Measurements from ENCODE around the gene VN1R2.
"Not testable (repeated sequence)": the region's sequence is repeated elsewhere in the genome, so short reads cannot be mapped to it uniquely, and the experiment has no call there.

The VN1R2 gene

DNA sequence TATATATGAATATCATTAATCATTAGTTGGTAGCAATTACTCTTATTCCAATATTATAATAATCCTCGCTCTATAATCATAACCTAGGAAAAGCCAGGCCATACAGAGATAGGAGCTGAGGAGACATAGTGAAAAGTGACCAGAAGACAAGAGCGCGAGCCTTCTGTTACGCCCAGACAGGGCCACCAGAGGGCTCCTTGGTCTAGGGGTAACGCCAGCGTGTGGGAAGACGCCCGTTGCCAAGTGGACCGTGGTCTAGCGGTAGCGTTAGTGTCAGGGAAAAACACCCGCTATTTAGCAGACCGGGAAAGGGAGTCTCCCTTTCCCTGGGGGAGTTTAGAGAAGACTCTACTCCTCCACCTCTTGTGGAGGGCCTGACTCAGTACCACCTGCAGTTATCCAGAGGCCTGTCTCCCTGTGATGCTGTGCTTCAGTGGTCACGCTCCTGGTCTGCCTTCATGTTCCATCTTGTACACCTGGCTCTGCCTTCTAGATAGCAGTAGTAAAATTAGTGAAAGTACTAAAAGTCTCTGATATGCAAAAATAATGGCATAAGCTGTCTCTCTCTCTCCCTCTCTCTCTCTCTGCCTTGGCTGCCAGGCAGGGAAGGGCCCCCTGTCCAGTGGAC is at the start of gene VN1R2:
VN1R2 (plus strand) TSS at position 578 of the 628 bp plus-strand sequence. CDS start 84 bp downstream, outside the sequence.
- not testable (repeated sequence) for H3K4me3 ChIP-seq (ENCODE audit: low read length); DNase-seq; H3K27ac ChIP-seq (ENCODE audit: low read length); H4K20me1 ChIP-seq (ENCODE audit: insufficient read depth, low read length); H3K9me3 ChIP-seq (replicated peaks; ENCODE audit: insufficient read depth, low read length); H3K27me3 ChIP-seq (replicated peaks; ENCODE audit: insufficient read depth, low read length); H3K4me1 ChIP-seq (ENCODE audit: low read length); H3K4me2 ChIP-seq (ENCODE audit: low read depth, low read length); H3K79me2 ChIP-seq (ENCODE audit: low read length); H3K36me3 ChIP-seq (replicated peaks; ENCODE audit: insufficient read depth, low read length); H3K9ac ChIP-seq (ENCODE audit: low read length); H3K9me2 ChIP-seq (replicated peaks; ENCODE audit: insufficient read depth, low read length); H3F3A ChIP-seq (ENCODE audit: insufficient read depth, low read length); H2AFZ ChIP-seq (ENCODE audit: low read length)

DNA sequence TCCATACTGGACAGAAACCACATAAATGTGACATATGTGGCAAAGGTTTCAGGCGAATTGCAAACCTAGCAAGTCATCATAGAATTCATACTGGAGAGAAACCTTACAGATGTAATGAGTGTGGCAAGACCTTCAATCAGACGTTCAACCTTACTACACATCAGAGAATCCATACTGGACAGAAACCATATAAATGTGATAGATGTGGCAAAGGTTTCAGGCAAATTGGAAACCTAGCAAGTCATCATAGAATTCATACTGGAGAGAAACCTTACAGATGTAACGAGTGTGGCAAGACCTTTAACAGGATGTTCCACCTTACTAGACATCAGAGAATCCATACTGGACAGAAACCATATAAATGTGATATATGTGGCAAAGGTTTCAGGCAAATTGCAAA is 46.5 kb upstream of the VN1R2 start:
- H3K4me2 ChIP-seq (ENCODE audit: low read depth, low read length); H3K27me3 ChIP-seq (replicated peaks; ENCODE audit: insufficient read depth, low read length); H3K9me2 ChIP-seq (replicated peaks; ENCODE audit: insufficient read depth, low read length); H3K9ac ChIP-seq (ENCODE audit: low read length); H3K9me3 ChIP-seq (replicated peaks; ENCODE audit: insufficient read depth, low read length); H2AFZ ChIP-seq (ENCODE audit: low read length); H3F3A ChIP-seq (ENCODE audit: insufficient read depth, low read length); H3K4me3 ChIP-seq (ENCODE audit: low read length); H3K79me2 ChIP-seq (ENCODE audit: low read length); H4K20me1 ChIP-seq (ENCODE audit: insufficient read depth, low read length); H3K27ac ChIP-seq (ENCODE audit: low read length); H3K4me1 ChIP-seq (ENCODE audit: low read length); H3K36me3 ChIP-seq (replicated peaks; ENCODE audit: insufficient read depth, low read length); DNase-seq: not testable (repeated sequence)

GRCh38 chr19:53212703-53213320 is 45.3 kb upstream of the VN1R2 start:
- TF ChIP-seq CTCF (IDR thresholded peaks at IDR 0.05; ENCODE audit: low read length), result no peak
- TF ChIP-seq EZH2phosphoT487 (IDR thresholded peaks at IDR 0.05; ENCODE audit: low read length), result no peak
- TF ChIP-seq EZH2 (optimal IDR thresholded peaks at IDR 0.05; ENCODE audit: low read depth, low read length), result no peak
- H3K27ac ChIP-seq (ENCODE audit: low read length), result no peak overlapping the region
- H3K9me3 ChIP-seq (replicated peaks; ENCODE audit: insufficient read depth, low read length), result no peaks in the 10 kb centered on the region
- no peak overlapping the region for H3K4me2 ChIP-seq (ENCODE audit: low read depth, low read length)
- no peak overlapping the region for H3K9ac ChIP-seq (ENCODE audit: low read length)
- H4K20me1 ChIP-seq (ENCODE audit: insufficient read depth, low read length), result no peaks in the 10 kb centered on the region
- H3K4me3 ChIP-seq (ENCODE audit: low read length), result no peak overlapping the region
- no peaks in the 10 kb centered on the region for H3K4me1 ChIP-seq (ENCODE audit: low read length)
- no peaks in the 10 kb centered on the region for H3F3A ChIP-seq (ENCODE audit: insufficient read depth, low read length)
- H3K79me2 ChIP-seq (ENCODE audit: low read length), result no peaks in the 10 kb centered on the region
- H3K9me2 ChIP-seq (replicated peaks; ENCODE audit: insufficient read depth, low read length), result no peaks in the 10 kb centered on the region
- H3K27me3 ChIP-seq (replicated peaks; ENCODE audit: insufficient read depth, low read length), result no peaks in the 10 kb centered on the region
- no peaks in the 10 kb centered on the region for H3K36me3 ChIP-seq (replicated peaks; ENCODE audit: insufficient read depth, low read length)
- DNase-seq, result no peak
- H2AFZ ChIP-seq (ENCODE audit: low read length), result no peak overlapping the region

GRCh38 chr19:53222716-53223115 is 35.4 kb upstream of the VN1R2 start:
- H3K4me1 ChIP-seq (ENCODE audit: low read length); H3K9me2 ChIP-seq (replicated peaks; ENCODE audit: insufficient read depth, low read length); H3K4me3 ChIP-seq (ENCODE audit: low read length); DNase-seq; H3K4me2 ChIP-seq (ENCODE audit: low read depth, low read length); H3K27me3 ChIP-seq (replicated peaks; ENCODE audit: insufficient read depth, low read length); H3K79me2 ChIP-seq (ENCODE audit: low read length); H2AFZ ChIP-seq (ENCODE audit: low read length); H3K9ac ChIP-seq (ENCODE audit: low read length); H3K36me3 ChIP-seq (replicated peaks; ENCODE audit: insufficient read depth, low read length); H4K20me1 ChIP-seq (ENCODE audit: insufficient read depth, low read length); H3K9me3 ChIP-seq (replicated peaks; ENCODE audit: insufficient read depth, low read length); H3K27ac ChIP-seq (ENCODE audit: low read length); H3F3A ChIP-seq (ENCODE audit: insufficient read depth, low read length): not testable (repeated sequence)

- H3K9me3 ChIP-seq (replicated peaks; ENCODE audit: insufficient read depth, low read length), result no peaks in the 10 kb centered on the region
Observed at GRCh38 chr19:53224606-53225005, 33.5 kb upstream of the VN1R2 start.

More at GRCh38 chr19:53224606-53225005, 33.5 kb upstream of the VN1R2 start:
- no peaks in the 10 kb centered on the region for H3K9me2 ChIP-seq (replicated peaks; ENCODE audit: insufficient read depth, low read length)
- no peak overlapping the region for H3K4me2 ChIP-seq (ENCODE audit: low read depth, low read length)
- H3F3A ChIP-seq (ENCODE audit: insufficient read depth, low read length), result no peaks in the 10 kb centered on the region
- H3K9ac ChIP-seq (ENCODE audit: low read length), result no peak overlapping the region
- no peak overlapping the region for H3K4me3 ChIP-seq (ENCODE audit: low read length)
- H3K27me3 ChIP-seq (replicated peaks; ENCODE audit: insufficient read depth, low read length), result no peaks in the 10 kb centered on the region
- no peaks in the 10 kb centered on the region for H3K36me3 ChIP-seq (replicated peaks; ENCODE audit: insufficient read depth, low read length)
- H2AFZ ChIP-seq (ENCODE audit: low read length), result no peak overlapping the region
- DNase-seq, result no peak
- no peak overlapping the region for H3K27ac ChIP-seq (ENCODE audit: low read length)
- no peaks in the 10 kb centered on the region for H3K79me2 ChIP-seq (ENCODE audit: low read length)
- TF ChIP-seq EZH2phosphoT487 (IDR thresholded peaks at IDR 0.05; ENCODE audit: low read length) (no peak), CTCF (IDR thresholded peaks at IDR 0.05; ENCODE audit: low read length) (no peak), EZH2 (optimal IDR thresholded peaks at IDR 0.05; ENCODE audit: low read depth, low read length) (no peak)
- H4K20me1 ChIP-seq (ENCODE audit: insufficient read depth, low read length), result no peaks in the 10 kb centered on the region
- no peaks in the 10 kb centered on the region for H3K4me1 ChIP-seq (ENCODE audit: low read length)
